Neutrophil (primary cell): Measurements from ENCODE around the gene EVI2B.
"Not testable (repeated sequence)": the region's sequence is repeated elsewhere in the genome, so short reads cannot be mapped to it uniquely, and the experiment has no call there.

ENCODE experiments used
- H3K27ac ChIP-seq: fragments of 200-600 bp; sonication (generic); 2 replicates; pipeline ENCODE4 v1.5.1; 2016; ENCODE audit warnings: mild to moderate bottlenecking, moderate library complexity
- H3K27me3 ChIP-seq: fragments of 200-600 bp; sonication (generic); 2 replicates; pipeline ENCODE4 v1.6.0; 2016; ENCODE audit warnings: mild to moderate bottlenecking
- H3K36me3 ChIP-seq: fragments of 200-600 bp; sonication (generic); 2 replicates; pipeline ENCODE4 v1.5.1; 2017
- H3K4me1 ChIP-seq, 2 experiments: fragments of 200-600 bp in 1 of 2; sonication (generic) in 1 of 2; 1 replicate in 1 of 2; 2 replicates in 1 of 2; pipeline versions ENCODE4 v1.5.1 to v1.6.1; 2013 to 2016; ENCODE audit warnings: low read depth in 1 of 2, low read length in 1 of 2, mild to moderate bottlenecking in 1 of 2, moderate library complexity in 1 of 2; ENCODE audit not compliant: control insufficient read depth in 1 of 2, insufficient read depth in 1 of 2
- H3K4me3 ChIP-seq, 2 experiments: fragments of 200-600 bp in 1 of 2; sonication (generic) in 1 of 2; 1 replicate in 1 of 2; 2 replicates in 1 of 2; pipeline ENCODE4 v1.5.1; 2013 to 2016; ENCODE audit warnings: low read depth in 1 of 2, low read length in 1 of 2, mild to moderate bottlenecking in 1 of 2, moderate library complexity in 1 of 2
- H3K9me3 ChIP-seq: fragments of 200-600 bp; sonication (generic); 2 replicates; pipeline ENCODE4 v1.5.1; 2016
- CTCF ChIP-seq: fragments of 200-600 bp; sonication (generic); IDR thresholded peaks from 2 replicates; pipeline ENCODE4 v1.5.1; 2016; ENCODE audit warnings: antibody characterized with exemption

EVI2B gene

GRCh38 chr17:31291820-31292219 lies 22.0 kb downstream of the EVI2B start:
- Histone ChIP-seq H3K4me3 (no peak overlapping the region), H3K36me3 (no peaks in the 10 kb centered on the region), H3K9me3 (no peaks in the 10 kb centered on the region), H3K27me3 (no peaks in the 10 kb centered on the region), H3K4me1 (no peaks in the 10 kb centered on the region), H3K27ac (no peak overlapping the region)
- TF ChIP-seq CTCF = no peak

- no peaks in the 10 kb centered on the region for H3K27me3 ChIP-seq
- H3K36me3 ChIP-seq = no peaks in the 10 kb centered on the region
- H3K4me3 ChIP-seq = no peak overlapping the region
Measured at GRCh38 chr17:31289790-31290189, 24.1 kb downstream of the EVI2B start.

GRCh38 chr17:31287932-31288331 lies 25.9 kb downstream of the EVI2B start:
- H3K27ac ChIP-seq, H3K4me3 ChIP-seq, H3K36me3 ChIP-seq, H3K27me3 ChIP-seq, H3K4me1 ChIP-seq, H3K9me3 ChIP-seq: not testable (repeated sequence)

More at GRCh38 chr17:31289790-31290189, 24.1 kb downstream of the EVI2B start:
- TF ChIP-seq CTCF = no peak
- no peaks in the 10 kb centered on the region for H3K9me3 ChIP-seq
- H3K4me1 ChIP-seq = no peaks in the 10 kb centered on the region
- H3K27ac ChIP-seq = no peak overlapping the region

GRCh38 chr17:31286587-31286986 lies 27.3 kb downstream of the EVI2B start:
- H3K4me3 ChIP-seq = no peak overlapping the region
- no peak for TF ChIP-seq CTCF
- no peaks in the 10 kb centered on the region for H3K36me3 ChIP-seq
- no peaks in the 10 kb centered on the region for H3K27me3 ChIP-seq
- no peak overlapping the region for H3K27ac ChIP-seq
- H3K4me1 ChIP-seq = no peaks in the 10 kb centered on the region
- no peaks in the 10 kb centered on the region for H3K9me3 ChIP-seq

- no peaks in the 10 kb centered on the region for H3K36me3 ChIP-seq
- no peak for TF ChIP-seq CTCF
- no peak overlapping the region for H3K27ac ChIP-seq
- no peaks in the 10 kb centered on the region for H3K9me3 ChIP-seq
- no peaks in the 10 kb centered on the region for H3K4me1 ChIP-seq
- no peaks in the 10 kb centered on the region for H3K27me3 ChIP-seq
- H3K4me3 ChIP-seq = no peak overlapping the region
Measured at GRCh38 chr17:31283841-31284240, 30.0 kb downstream of the EVI2B start.

GRCh38 chr17:31281061-31281460 lies 32.8 kb downstream of the EVI2B start:
- TF ChIP-seq CTCF = no peak
- Histone ChIP-seq H3K4me1 (peaks cover 0 to 4% of the 10 kb centered on the region in 2 experiments), H3K36me3 (no peaks in the 10 kb centered on the region), H3K9me3 (no peaks in the 10 kb centered on the region), H3K27me3 (no peaks in the 10 kb centered on the region), H3K4me3 (no peak overlapping the region), H3K27ac (no peak overlapping the region)
